Neuron (in vitro differentiated cells): ENCODE data around the gene PHC3.

Experiments used
- H2AFZ ChIP-seq: one replicate; pipeline ENCODE4 v1.6.1; 2013; ENCODE audit warnings: low read depth, mild to moderate bottlenecking, inconsistent platforms, low read length, moderate library complexity
- H3K27me3 ChIP-seq: one replicate; pipeline ENCODE4 v1.6.1; 2013; ENCODE audit warnings: low read length; ENCODE audit not compliant: insufficient read depth
- H3K36me3 ChIP-seq: one replicate; pipeline ENCODE4 v1.6.1; 2013; ENCODE audit warnings: low read length; ENCODE audit not compliant: insufficient read depth
- H3K4me1 ChIP-seq: one replicate; pipeline ENCODE4 v1.6.1; 2013; ENCODE audit warnings: low read length; ENCODE audit not compliant: insufficient read depth
- H3K4me3 ChIP-seq: 2 replicates; pipeline ENCODE4 v1.5.1; 2013; ENCODE audit warnings: mild to moderate bottlenecking, low read length, moderate library complexity
- H3K9me3 ChIP-seq: one replicate; pipeline ENCODE4 v1.6.1; 2013; ENCODE audit warnings: low read length

The PHC3 gene

GRCh38 chr3:170163956-170164645 lies 17.4 kb downstream of the PHC3 start:
- Histone ChIP-seq H3K36me3 (peaks cover 56% of the 10 kb centered on the region), H3K4me1 (no peaks in the 10 kb centered on the region), H2AFZ (no peak overlapping the region), H3K9me3 (peaks cover 15% of the 10 kb centered on the region), H3K4me3 (no peak overlapping the region), H3K27me3 (no peaks in the 10 kb centered on the region)

GRCh38 chr3:170162630-170163029 lies 18.9 kb downstream of the PHC3 start:
- Histone ChIP-seq H3K9me3 (peaks cover 15% of the 10 kb centered on the region), H3K27me3 (no peaks in the 10 kb centered on the region), H3K36me3 (peaks cover 44% of the 10 kb centered on the region), H2AFZ (no peak overlapping the region), H3K4me1 (no peaks in the 10 kb centered on the region), H3K4me3 (no peak overlapping the region)

GRCh38 chr3:170162052-170162451 lies 19.5 kb downstream of the PHC3 start:
- no peaks in the 10 kb centered on the region for H3K4me1 ChIP-seq
- no peak overlapping the region for H2AFZ ChIP-seq
- H3K36me3 ChIP-seq, result peaks cover 44% of the 10 kb centered on the region
- no peaks in the 10 kb centered on the region for H3K27me3 ChIP-seq
- no peak overlapping the region for H3K4me3 ChIP-seq
- peaks cover 15% of the 10 kb centered on the region for H3K9me3 ChIP-seq

GRCh38 chr3:170159933-170160332 lies 21.6 kb downstream of the PHC3 start:
- H3K4me3 ChIP-seq, result no peak overlapping the region
- peaks cover 15% of the 10 kb centered on the region for H3K9me3 ChIP-seq
- no peaks in the 10 kb centered on the region for H3K4me1 ChIP-seq
- peaks cover 41% of the 10 kb centered on the region for H3K36me3 ChIP-seq
- no peaks in the 10 kb centered on the region for H3K27me3 ChIP-seq
- H2AFZ ChIP-seq, result no peak overlapping the region

- peaks cover 15% of the 10 kb centered on the region for H3K9me3 ChIP-seq
- H3K36me3 ChIP-seq, result peaks cover 40% of the 10 kb centered on the region
- H3K4me3 ChIP-seq, result no peak overlapping the region
- no peaks in the 10 kb centered on the region for H3K4me1 ChIP-seq
- no peaks in the 10 kb centered on the region for H3K27me3 ChIP-seq
- no peak overlapping the region for H2AFZ ChIP-seq
These were observed 22.1 kb downstream of the PHC3 start for GRCh38 chr3:170159459-170159858.

- Histone ChIP-seq H2AFZ (no peak overlapping the region), H3K4me3 (no peak overlapping the region), H3K36me3 (peaks cover 17% of the 10 kb centered on the region), H3K9me3 (peaks cover 3% of the 10 kb centered on the region), H3K27me3 (no peaks in the 10 kb centered on the region), H3K4me1 (no peaks in the 10 kb centered on the region)
These were observed 25.9 kb downstream of the PHC3 start for GRCh38 chr3:170155604-170156003.

- H3K9me3 ChIP-seq, result peaks cover 3% of the 10 kb centered on the region
- no peaks in the 10 kb centered on the region for H3K27me3 ChIP-seq
- H3K4me3 ChIP-seq, result no peak overlapping the region
- H3K36me3 ChIP-seq, result peaks cover 11% of the 10 kb centered on the region
- no peaks in the 10 kb centered on the region for H3K4me1 ChIP-seq
- no peak overlapping the region for H2AFZ ChIP-seq
These were observed 26.9 kb downstream of the PHC3 start for GRCh38 chr3:170154569-170155143.

GRCh38 chr3:170154084-170154483 lies 27.4 kb downstream of the PHC3 start:
- Histone ChIP-seq H3K4me3 (no peak overlapping the region), H3K36me3 (peaks cover 10% of the 10 kb centered on the region), H3K9me3 (peaks cover 3% of the 10 kb centered on the region), H3K4me1 (no peaks in the 10 kb centered on the region), H3K27me3 (no peaks in the 10 kb centered on the region), H2AFZ (no peak overlapping the region)

- Histone ChIP-seq H3K36me3 (peaks cover 19% of the 10 kb centered on the region), H3K9me3 (peaks cover 3% of the 10 kb centered on the region), H2AFZ (no peak overlapping the region), H3K4me3 (no peak overlapping the region), H3K4me1 (no peaks in the 10 kb centered on the region), H3K27me3 (no peaks in the 10 kb centered on the region)
These were observed 30.0 kb downstream of the PHC3 start for GRCh38 chr3:170151536-170151935.

- no peaks in the 10 kb centered on the region for H3K4me1 ChIP-seq
These were observed 32.5 kb downstream of the PHC3 start for GRCh38 chr3:170149016-170149415.

GRCh38 chr3:170145278-170145677 lies 36.3 kb downstream of the PHC3 start:
- Histone ChIP-seq H3K27me3 (no peaks in the 10 kb centered on the region), H2AFZ (no peak overlapping the region), H3K36me3 (peaks cover 20% of the 10 kb centered on the region), H3K9me3 (no peaks in the 10 kb centered on the region), H3K4me3 (no peak overlapping the region), H3K4me1 (no peaks in the 10 kb centered on the region)

More at GRCh38 chr3:170149016-170149415, 32.5 kb downstream of the PHC3 start:
- Histone ChIP-seq H3K4me3 (no peak overlapping the region), H3K9me3 (peaks cover 3% of the 10 kb centered on the region), H3K27me3 (no peaks in the 10 kb centered on the region), H3K36me3 (peaks cover 17% of the 10 kb centered on the region), H2AFZ (no peak overlapping the region)

- H3K4me3 ChIP-seq, result no peak overlapping the region
- no peaks in the 10 kb centered on the region for H3K4me1 ChIP-seq
- H3K36me3 ChIP-seq, result peaks cover 20% of the 10 kb centered on the region
- H2AFZ ChIP-seq, result no peak overlapping the region
- H3K9me3 ChIP-seq, result no peaks in the 10 kb centered on the region
- H3K27me3 ChIP-seq, result no peaks in the 10 kb centered on the region
These were observed 37.1 kb downstream of the PHC3 start for GRCh38 chr3:170144437-170144843.

GRCh38 chr3:170142373-170142772 lies 39.2 kb downstream of the PHC3 start:
- Histone ChIP-seq H2AFZ (no peak overlapping the region), H3K4me1 (no peaks in the 10 kb centered on the region), H3K27me3 (no peaks in the 10 kb centered on the region), H3K9me3 (no peaks in the 10 kb centered on the region), H3K4me3 (no peak overlapping the region), H3K36me3 (peaks cover 14% of the 10 kb centered on the region)

- Histone ChIP-seq H3K4me3 (no peak overlapping the region), H3K9me3 (no peaks in the 10 kb centered on the region), H3K4me1 (no peaks in the 10 kb centered on the region), H3K36me3 (peaks cover 23% of the 10 kb centered on the region), H3K27me3 (no peaks in the 10 kb centered on the region), H2AFZ (no peak overlapping the region)
These were observed 43.5 kb downstream of the PHC3 start for GRCh38 chr3:170137986-170138385.
